HCT116 (cell line): ENCODE results near the gene CCDC92B. TPM values are rescaled to one million over a fixed set of nuclear protein-coding genes. Genes with fewer than 3 reads are reported as not detected.

ENCODE experiments used
- ATAC-seq: fragments of 200-7000 bp; cut with Tn5 transposase; 2 replicates; pipeline ENCODE4 v1.9.1; 2020; ENCODE audit warnings: mild to moderate bottlenecking, moderate library complexity
- BruUV-seq: library from RNA; stranded (reverse); fragments of 400-500 nt; replicated peaks from 2 replicates; lab custom pipeline; 2021; lab: Mats Ljungman, UMichigan
- CTCF ChIA-PET: fragments of 300-600 bp; sonication (Branson Sonifier 250); formaldehyde crosslinking; loops from one replicate; lab custom pipeline; 2021; ENCODE audit warnings: antibody characterized with exemption; lab: Charles Lee
- POLR2A ChIA-PET: fragments of 300-600, 350-600 bp; sonication (Branson Sonifier 250); formaldehyde crosslinking; loops from one replicate; lab custom pipeline; 2021; ENCODE audit warnings: antibody characterized with exemption; lab: Charles Lee
- RAD21 ChIA-PET, 2 experiments: fragments of 300-600 bp; sonication (Branson Sonifier 250); formaldehyde crosslinking; loops; one replicate each; lab custom pipeline; 2023; ENCODE audit warnings: low total read pairs in 2 of 2; ENCODE audit not compliant: uncharacterized antibody in 2 of 2, unreplicated experiment in 2 of 2, low non-redundant PET in 1 of 2; lab: Charles Lee
- DNase-seq: peaks from one replicate; pipeline ENCODE4 v3.0.0-alpha.2; 2010; ENCODE audit warnings: low read depth, low spot score
- H2AFZ ChIP-seq: fragments of 200-600 bp; shearing (Covaris generic), sonication (generic); 2 replicates; pipeline ENCODE4 v1.6.1; 2017; ENCODE audit warnings: low read depth, mixed run types, mixed read lengths, antibody characterized with exemption, low read length; ENCODE audit not compliant: poor library complexity, severe bottlenecking
- H3K27ac ChIP-seq: 2 replicates; pipeline ENCODE4 v1.5.1; 2012; ENCODE audit warnings: low read depth, low read length
- H3K27me3 ChIP-seq: fragments of 200-600 bp; sonication (generic); 2 replicates; pipeline ENCODE4 v1.6.1; 2016; ENCODE audit warnings: mixed run types, low read length, mixed read lengths; ENCODE audit not compliant: insufficient read depth
- H3K36me3 ChIP-seq, 2 experiments: fragments of 200-500 bp in 1 of 2; fragments of 200-600 bp in 1 of 2; sonication (Bioruptor generic) in 1 of 2; sonication (generic) in 1 of 2; 2 replicates each; pipeline versions ENCODE4 v1.5.1 to v1.6.1; 2014 to 2016; ENCODE audit warnings: low read length in 2 of 2, inconsistent platforms in 1 of 2, mixed read lengths in 1 of 2, mixed run types in 1 of 2; ENCODE audit not compliant: insufficient read depth in 2 of 2, control insufficient read depth in 1 of 2
- H3K4me1 ChIP-seq, 2 experiments: fragments of 200-600 bp in 1 of 2; sonication (generic) in 1 of 2; 2 replicates each; pipeline versions ENCODE4 v1.5.1 to v1.6.1; 2012 to 2017; ENCODE audit warnings: low read length in 2 of 2, inconsistent platforms in 1 of 2, mild to moderate bottlenecking in 1 of 2, mixed read lengths in 1 of 2, mixed run types in 1 of 2, moderate library complexity in 1 of 2; ENCODE audit not compliant: insufficient read depth in 2 of 2, control insufficient read depth in 1 of 2
- H3K4me2 ChIP-seq: fragments of 200-600 bp; sonication (generic); 2 replicates; pipeline ENCODE4 v1.6.1; 2017; ENCODE audit warnings: mixed run types, low read length, mixed read lengths
- H3K4me3 ChIP-seq, 2 experiments: fragments of 200-600 bp in 1 of 2; sonication (generic) in 1 of 2; replicated peaks in 1 of 2; 2 replicates each; pipeline ENCODE4 v1.5.1; 2011 to 2016; ENCODE audit warnings: low read length in 2 of 2, control low read depth in 1 of 2, low read depth in 1 of 2, mild to moderate bottlenecking in 1 of 2, mixed read lengths in 1 of 2, mixed run types in 1 of 2
- H3K79me2 ChIP-seq: fragments of 200-600 bp; sonication (generic); 2 replicates; pipeline ENCODE4 v1.6.1; 2017; ENCODE audit warnings: mild to moderate bottlenecking, mixed run types, low read length, moderate library complexity, mixed read lengths; ENCODE audit not compliant: insufficient read depth
- H3K9ac ChIP-seq: fragments of 200-600 bp; sonication (generic); 2 replicates; pipeline ENCODE4 v1.6.1; 2016; ENCODE audit warnings: low read length, mixed read lengths
- H3K9me2 ChIP-seq: fragments of 200-600 bp; sonication (generic), shearing (Covaris generic); 2 replicates; pipeline ENCODE4 v1.6.1; 2017; ENCODE audit warnings: mixed run types, mild to moderate bottlenecking, moderate library complexity; ENCODE audit not compliant: insufficient read depth
- H3K9me3 ChIP-seq, 2 experiments: fragments of 200-500 bp in 1 of 2; fragments of 200-600 bp in 1 of 2; sonication (Bioruptor generic) in 1 of 2; sonication (generic) in 1 of 2; 2 replicates each; pipeline ENCODE4 v1.6.1; 2014 to 2017; ENCODE audit warnings: low read length in 2 of 2, mixed read lengths in 2 of 2, inconsistent platforms in 1 of 2, low read depth in 1 of 2, mild to moderate bottlenecking in 1 of 2, mixed run types in 1 of 2, moderate library complexity in 1 of 2; ENCODE audit not compliant: control insufficient read depth in 1 of 2, insufficient read depth in 1 of 2
- H4K20me1 ChIP-seq: fragments of 200-600 bp; sonication (generic), shearing (Covaris generic); 2 replicates; pipeline ENCODE4 v1.6.1; 2017; ENCODE audit warnings: mixed run types, mild to moderate bottlenecking, moderate library complexity; ENCODE audit not compliant: insufficient read depth
- EGR1 ChIP-seq: IDR thresholded peaks from 2 replicates; pipeline ENCODE4 v1.6.1; 2012; ENCODE audit warnings: low read depth
- ELF1 ChIP-seq: IDR thresholded peaks from 2 replicates; pipeline ENCODE4 v1.6.1; 2012; ENCODE audit warnings: low read depth, borderline replicate concordance
- EZH2 ChIP-seq: fragments of 200-600 bp; sonication (generic); IDR thresholded peaks from 2 replicates; pipeline ENCODE4 v1.6.1; 2017; ENCODE audit warnings: antibody characterized with exemption, mixed run types
- EZH2phosphoT487 ChIP-seq: fragments of 200-600 bp; IDR thresholded peaks from 2 replicates; pipeline ENCODE4 v1.6.1; 2018; ENCODE audit warnings: antibody characterized with exemption, borderline replicate concordance
- FOSL1 ChIP-seq: IDR thresholded peaks from 2 replicates; pipeline ENCODE4 v1.6.1; 2012; ENCODE audit warnings: low read depth
- JUND ChIP-seq: IDR thresholded peaks from 2 replicates; pipeline ENCODE4 v1.6.1; 2012
- MAX ChIP-seq: IDR thresholded peaks from 2 replicates; pipeline ENCODE4 v1.6.1; 2012
- POLR2A ChIP-seq: IDR thresholded peaks from 2 replicates; pipeline ENCODE4 v1.7.0; 2011; ENCODE audit warnings: borderline replicate concordance; ENCODE audit not compliant: insufficient read depth, insufficient read length; ENCODE audit errors: extremely low read depth
- POLR2AphosphoS5 ChIP-seq: IDR thresholded peaks from 2 replicates; pipeline ENCODE4 v1.6.1; 2011; ENCODE audit warnings: mild to moderate bottlenecking, low read depth, low read length, moderate library complexity
- RAD21 ChIP-seq: IDR thresholded peaks from 2 replicates; pipeline ENCODE4 v1.6.1; 2012; ENCODE audit warnings: low read depth, mild to moderate bottlenecking
- REST ChIP-seq: IDR thresholded peaks from 2 replicates; pipeline ENCODE4 v1.6.1; 2012; ENCODE audit warnings: low read depth
- SIN3A ChIP-seq: IDR thresholded peaks from 2 replicates; pipeline ENCODE4 v1.6.1; 2012; ENCODE audit warnings: low read depth
- SRF ChIP-seq: IDR thresholded peaks from 2 replicates; pipeline ENCODE4 v1.6.1; 2012; ENCODE audit warnings: low read depth
- TCF7L2 ChIP-seq: IDR thresholded peaks from 2 replicates; pipeline ENCODE4 v1.7.0; 2011; ENCODE audit warnings: borderline replicate concordance, inconsistent platforms; ENCODE audit not compliant: insufficient read depth, insufficient read length; ENCODE audit errors: extremely low read depth
- ZBTB33 ChIP-seq: IDR thresholded peaks from 2 replicates; pipeline ENCODE4 v1.6.1; 2011; ENCODE audit warnings: mild to moderate bottlenecking, low read length, moderate library complexity; ENCODE audit not compliant: insufficient replicate concordance; ENCODE audit errors: extremely low read depth
- ZFX ChIP-seq: fragments of 450-650 bp; IDR thresholded peaks from 2 replicates; pipeline ENCODE4 v1.6.1; 2017
- ZNF274 ChIP-seq: fragments of 200-500 bp; sonication (Bioruptor generic); IDR thresholded peaks from 2 replicates; pipeline ENCODE4 v1.6.1; 2014; ENCODE audit warnings: mild to moderate bottlenecking, low read depth, low read length, inconsistent platforms
- intact Hi-C: fragments of 100-400 bp; cut with micrococcal nuclease; formaldehyde crosslinking; loops from 2 replicates; pipeline ENCODE4 v1.10.0; 2022
- total RNA-seq: library from RNA; stranded (reverse); gene quantifications from one replicate; pipeline ENCODE4 v1.2.1, GENCODE V29; 2021; ENCODE audit not compliant: unreplicated experiment
- TF ChIP-seq, protein P1 (sequence below): IDR thresholded peaks from 2 replicates; pipeline ENCODE4 v1.6.1; 2012
- TF ChIP-seq, protein P2 (sequence below), 3 experiments: fragments of 200-600 bp in 1 of 3; sonication (generic) in 1 of 3; IDR thresholded peaks in 2 of 3; conservative IDR thresholded peaks in 1 of 3; 2 replicates each; pipeline ENCODE4 v1.5.1; 2012 to 2017; ENCODE audit warnings: low read depth in 2 of 3, low read length in 2 of 3, antibody characterized with exemption in 1 of 3, borderline replicate concordance in 1 of 3, control low read depth in 1 of 3, mild to moderate bottlenecking in 1 of 3, mixed read lengths in 1 of 3, mixed run types in 1 of 3, moderate library complexity in 1 of 3; ENCODE audit not compliant: insufficient read depth in 1 of 3

Gene CCDC92B
- total RNA-seq, 1 experiment from 2014 or later = 0.17 TPM

GRCh38 chr17:2737693-2738092, 11.8 kb downstream of the CCDC92B start:
- POLR2A ChIA-PET = no interaction called here
- Histone ChIP-seq H3K9ac (no peak overlapping the region), H3K4me1 (no peaks in the 10 kb centered on the region), H3K27ac (no peak overlapping the region), H3K4me3 (no peak overlapping the region), H3K36me3 (no peaks in the 10 kb centered on the region), H3K79me2 (no peaks in the 10 kb centered on the region), H2AFZ (no peak overlapping the region), H3K4me2 (no peak overlapping the region), H4K20me1 (no peaks in the 10 kb centered on the region), H3K9me2 (no peaks in the 10 kb centered on the region), H3K9me3 (no peaks in the 10 kb centered on the region), H3K27me3 (0 out of 2 replicates have a peak, but pooled peaks cover 4% of the 10 kb centered on the region)
- intact Hi-C loops = no loop called here
- no TSS peak for BruUV-seq
- no peak for ATAC-seq
- no peak for DNase-seq
- RAD21 ChIA-PET = no interaction called here
- CTCF ChIA-PET = no interaction called here
- TF ChIP-seq EGR1 (no peak), SRF (no peak), REST (no peak), JUND (no peak), EZH2 (no peak), SIN3A (no peak), POLR2A (no peak), ZFX (no peak), FOSL1 (no peak), ZNF274 (no peak), POLR2AphosphoS5 (no peak), TCF7L2 (no peak), RAD21 (no peak), ZBTB33 (no peak), EZH2phosphoT487 (no peak), MAX (no peak), ELF1 (no peak)
- TF ChIP-seq, protein P1, sequence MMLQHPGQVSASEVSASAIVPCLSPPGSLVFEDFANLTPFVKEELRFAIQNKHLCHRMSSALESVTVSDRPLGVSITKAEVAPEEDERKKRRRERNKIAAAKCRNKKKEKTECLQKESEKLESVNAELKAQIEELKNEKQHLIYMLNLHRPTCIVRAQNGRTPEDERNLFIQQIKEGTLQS = no peak
- TF ChIP-seq, protein P2, sequence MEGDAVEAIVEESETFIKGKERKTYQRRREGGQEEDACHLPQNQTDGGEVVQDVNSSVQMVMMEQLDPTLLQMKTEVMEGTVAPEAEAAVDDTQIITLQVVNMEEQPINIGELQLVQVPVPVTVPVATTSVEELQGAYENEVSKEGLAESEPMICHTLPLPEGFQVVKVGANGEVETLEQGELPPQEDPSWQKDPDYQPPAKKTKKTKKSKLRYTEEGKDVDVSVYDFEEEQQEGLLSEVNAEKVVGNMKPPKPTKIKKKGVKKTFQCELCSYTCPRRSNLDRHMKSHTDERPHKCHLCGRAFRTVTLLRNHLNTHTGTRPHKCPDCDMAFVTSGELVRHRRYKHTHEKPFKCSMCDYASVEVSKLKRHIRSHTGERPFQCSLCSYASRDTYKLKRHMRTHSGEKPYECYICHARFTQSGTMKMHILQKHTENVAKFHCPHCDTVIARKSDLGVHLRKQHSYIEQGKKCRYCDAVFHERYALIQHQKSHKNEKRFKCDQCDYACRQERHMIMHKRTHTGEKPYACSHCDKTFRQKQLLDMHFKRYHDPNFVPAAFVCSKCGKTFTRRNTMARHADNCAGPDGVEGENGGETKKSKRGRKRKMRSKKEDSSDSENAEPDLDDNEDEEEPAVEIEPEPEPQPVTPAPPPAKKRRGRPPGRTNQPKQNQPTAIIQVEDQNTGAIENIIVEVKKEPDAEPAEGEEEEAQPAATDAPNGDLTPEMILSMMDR (IDR thresholded peaks at IDR 0.05 in 2 of 3, conservative IDR thresholded peaks at IDR 0.05 in 1 of 3; ENCODE audit: borderline replicate concordance in 1 of 3, insufficient read depth in 1 of 3, low read depth in 2 of 3, low read length in 2 of 3) = no peak
